GM19328 (cell line): Measurements from ENCODE around the gene EFCAB11.

Source experiments
- ATAC-seq: cut with Tn5 transposase; IDR thresholded peaks from one replicate; pipeline ENCODE4 v1.9.1; 2021; ENCODE audit warnings: mild to moderate bottlenecking, moderate library complexity; ENCODE audit not compliant: unreplicated experiment

Gene EFCAB11

DNA sequence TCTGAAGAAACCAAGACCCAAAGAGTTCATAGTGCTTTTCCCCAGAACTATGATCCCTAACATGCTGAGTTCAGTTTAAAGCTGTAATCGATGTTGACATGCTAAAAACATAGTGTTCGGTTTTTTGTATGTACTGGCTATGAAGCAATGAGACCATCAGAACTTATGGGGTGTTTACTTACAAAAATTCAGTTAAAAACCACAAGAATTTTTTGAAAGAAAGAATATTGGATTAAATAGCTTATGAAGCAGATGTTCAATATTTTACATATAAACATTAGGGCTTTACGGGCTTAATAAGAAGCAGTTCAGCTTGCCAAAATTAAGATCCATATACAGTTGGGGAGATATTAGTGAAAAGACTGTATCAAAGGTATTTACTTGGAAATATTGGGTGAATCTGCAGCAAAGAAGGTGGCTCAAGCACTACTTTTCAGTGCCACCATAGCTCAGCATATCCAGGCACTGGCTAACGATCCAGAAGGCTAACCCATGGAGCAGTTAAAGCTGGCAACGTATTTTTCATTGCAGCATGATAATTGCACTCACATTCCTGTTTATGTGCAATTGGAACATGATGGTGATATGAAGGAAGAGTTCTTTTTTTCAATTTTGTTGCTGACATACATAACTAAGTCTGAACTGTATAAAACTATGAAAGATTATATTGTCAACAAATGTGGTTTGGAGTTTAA, 125.9 kb downstream of the EFCAB11 start:
- no peak for ATAC-seq

GRCh38 chr14:89827265-89827664, 127.3 kb downstream of the EFCAB11 start:
- no peak for ATAC-seq

DNA sequence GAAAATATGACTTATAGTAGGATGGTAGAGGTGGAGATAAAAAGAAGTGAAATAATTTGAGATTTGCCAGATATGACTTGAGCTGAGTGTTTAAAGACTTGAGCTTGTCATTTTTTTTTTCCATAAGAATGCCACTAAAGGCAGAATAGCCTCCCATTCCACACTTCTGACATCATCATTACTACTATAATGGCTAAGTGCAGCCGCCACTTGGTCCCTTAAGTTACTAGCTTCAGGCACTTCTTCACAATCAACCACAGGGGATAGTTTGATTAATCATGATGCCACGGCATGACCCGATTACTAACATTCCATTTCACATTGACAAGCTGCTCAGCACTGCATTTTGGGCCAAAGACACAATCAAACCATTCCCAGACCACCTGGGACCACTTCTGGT, 127.9 kb downstream of the EFCAB11 start:
- ATAC-seq, result no peak

DNA sequence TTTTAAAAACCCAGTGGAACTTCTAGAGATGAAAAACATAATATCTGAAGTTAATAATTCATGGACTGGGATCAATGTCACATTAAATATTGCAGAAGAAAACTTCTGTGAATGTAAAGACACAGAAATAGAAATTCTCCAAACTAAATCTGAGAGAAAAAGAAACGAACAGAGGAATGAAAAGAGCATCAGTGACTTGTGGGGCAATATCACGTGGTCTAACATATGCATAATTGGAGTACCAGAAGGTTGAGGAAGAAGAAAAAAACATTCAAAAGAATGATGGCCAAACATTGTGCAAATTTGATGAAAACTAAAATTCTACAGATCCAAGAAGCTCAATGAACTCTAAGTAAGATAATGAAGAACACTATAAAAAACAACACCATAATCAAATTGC, 130.8 kb downstream of the EFCAB11 start:
- ATAC-seq, result no peak

DNA sequence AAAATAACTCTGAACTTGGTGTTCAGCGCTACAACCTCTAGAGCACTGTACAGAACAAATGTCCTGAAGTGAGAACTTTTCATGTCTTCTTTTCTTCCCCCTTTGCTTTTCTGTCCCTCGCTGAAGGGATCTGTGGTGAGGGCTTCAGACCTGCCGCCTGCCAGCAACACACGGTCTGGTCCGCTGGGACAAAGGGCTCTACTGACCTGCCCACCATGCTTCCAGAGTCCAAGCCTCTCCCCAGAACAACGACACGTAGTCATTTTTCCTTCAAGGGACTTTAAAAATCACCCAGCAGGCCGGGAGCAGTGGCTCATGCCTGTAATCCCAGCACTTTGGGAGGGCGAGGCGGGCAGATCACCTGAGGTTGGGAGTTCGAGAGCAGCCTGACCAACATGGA, 140.4 kb downstream of the EFCAB11 start:
- ATAC-seq, result no peak

DNA sequence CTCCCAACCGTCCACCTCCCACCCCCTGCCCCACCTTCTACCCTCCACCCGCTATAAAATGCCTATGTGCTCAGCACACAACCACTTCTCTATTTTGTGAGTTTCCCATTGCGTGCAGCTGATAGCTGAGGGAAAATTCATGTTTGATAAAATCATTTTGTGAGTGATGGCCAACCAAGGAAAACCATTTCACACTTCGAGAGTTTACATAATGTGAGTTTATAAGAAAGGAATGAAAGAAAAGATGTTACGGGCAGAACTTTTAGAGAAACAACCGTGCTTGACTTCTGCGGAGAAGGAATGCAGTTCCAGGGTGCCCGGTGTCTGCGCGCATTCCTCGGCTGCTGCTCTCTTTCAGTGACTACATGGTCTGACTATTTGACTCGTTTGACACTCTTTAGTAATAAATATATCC, 140.9 kb downstream of the EFCAB11 start:
- no peak for ATAC-seq

DNA sequence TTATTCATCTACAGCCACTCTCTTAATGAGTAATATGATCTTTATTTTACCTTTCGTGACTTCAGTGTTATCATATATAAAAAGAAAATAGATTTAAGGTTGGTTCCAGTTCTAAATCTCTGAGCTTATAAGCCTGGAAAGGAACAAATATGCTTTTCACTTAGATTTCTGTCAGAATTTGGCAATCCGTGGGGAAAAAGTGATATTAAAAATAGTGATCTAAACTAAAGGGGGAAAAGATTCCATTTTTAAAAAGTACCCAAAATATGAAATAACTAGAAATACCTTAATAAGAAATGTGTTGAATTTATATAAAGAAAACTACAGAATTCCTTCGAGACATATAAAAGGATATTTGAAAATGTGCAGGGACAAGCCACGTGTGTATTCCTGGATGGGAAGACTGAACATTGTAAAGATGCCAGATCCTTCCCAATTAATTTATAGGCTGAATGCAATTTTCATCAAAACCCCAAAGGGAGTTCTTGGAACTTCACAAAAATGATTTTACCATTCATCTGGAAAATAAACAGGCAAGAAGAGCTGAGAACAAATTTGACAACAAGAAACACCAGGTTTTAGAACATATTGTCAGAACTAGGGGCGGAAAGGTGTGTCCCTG, 142.5 kb downstream of the EFCAB11 start:
- ATAC-seq, result no peak

DNA sequence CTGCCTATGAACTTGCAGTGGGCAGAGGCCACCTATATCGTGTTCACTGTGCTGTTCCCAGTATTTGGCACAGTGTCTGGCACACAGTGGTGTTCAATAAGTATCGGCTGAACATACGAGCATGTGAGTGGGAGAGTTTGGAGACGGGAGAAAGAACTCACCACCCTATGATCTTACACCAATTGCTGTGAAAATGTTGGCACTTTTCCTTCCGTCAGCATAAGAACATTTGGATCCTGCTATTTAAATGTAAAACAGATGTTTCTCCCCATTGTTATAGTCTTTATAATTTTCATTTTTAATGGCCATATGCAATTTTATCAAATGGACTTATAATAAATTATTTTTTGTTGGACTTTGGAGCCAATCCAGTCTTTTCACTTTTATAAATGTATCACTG, 144.4 kb downstream of the EFCAB11 start:
- ATAC-seq, result no peak

GRCh38 chr14:89807892-89808291, 146.6 kb downstream of the EFCAB11 start:
- no peak for ATAC-seq

- ATAC-seq, result no peak
Observed at GRCh38 chr14:89807151-89807550, 147.4 kb downstream of the EFCAB11 start.

DNA sequence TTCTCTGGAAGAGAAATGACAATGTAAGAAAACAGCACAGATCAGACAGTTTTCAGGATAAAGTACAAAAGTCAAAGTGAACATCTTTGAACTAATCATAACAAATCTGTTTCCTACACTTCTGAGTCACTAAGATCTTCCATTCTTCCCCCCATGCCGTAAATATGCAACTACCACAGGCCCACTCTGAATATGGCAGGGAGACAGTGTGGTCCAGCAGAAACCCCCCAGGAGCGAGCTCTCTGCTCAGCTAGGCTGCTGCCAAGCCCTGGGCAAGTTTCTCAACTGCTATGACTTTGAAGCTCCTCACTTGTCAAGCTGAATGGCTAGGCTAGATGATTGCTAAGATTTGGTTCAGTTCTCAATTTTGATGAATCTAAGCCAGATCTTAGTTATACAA, 148.1 kb downstream of the EFCAB11 start:
- ATAC-seq, result no peak

DNA sequence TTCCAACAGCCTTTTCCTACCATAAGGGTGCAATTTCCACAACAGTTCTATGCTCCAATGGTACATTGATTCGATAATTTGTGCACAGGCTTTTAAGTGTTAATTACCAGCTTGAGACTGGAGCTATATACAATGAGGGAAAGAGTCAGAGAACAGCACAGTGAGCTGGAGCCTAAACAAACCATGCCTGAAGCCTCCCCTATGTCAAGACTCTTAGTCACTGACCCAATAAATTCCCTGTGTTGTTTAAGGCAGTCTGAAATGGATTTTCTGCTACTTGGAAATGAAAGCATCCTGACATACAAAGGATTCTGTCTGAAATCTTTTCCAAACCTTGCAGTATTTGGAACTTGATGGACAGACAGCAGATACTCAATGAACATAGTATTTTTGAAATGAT, 149.0 kb downstream of the EFCAB11 start:
- ATAC-seq, result no peak

DNA sequence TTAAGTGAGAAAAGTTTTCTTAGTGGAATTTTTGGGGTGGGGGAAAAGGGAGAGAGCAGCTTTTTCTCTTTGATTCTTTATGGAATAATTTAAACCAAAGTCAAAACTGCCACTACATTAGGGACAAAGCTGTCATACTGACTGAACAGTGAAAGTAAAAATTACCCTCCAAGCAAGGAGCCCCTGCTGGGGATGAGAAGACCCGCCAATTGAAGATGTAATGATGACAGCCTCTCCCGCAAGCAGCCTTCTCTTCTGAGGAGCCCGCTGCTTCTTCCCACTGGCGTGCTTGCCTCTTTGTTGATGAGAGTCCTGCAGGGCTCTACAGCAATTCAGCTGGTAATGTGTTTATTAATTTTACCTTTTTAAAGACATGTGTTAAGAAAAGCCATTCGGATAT, 151.0 kb downstream of the EFCAB11 start:
- no peak for ATAC-seq

- ATAC-seq, result no peak
Observed at GRCh38 chr14:89801136-89801535, 153.4 kb downstream of the EFCAB11 start.

GRCh38 chr14:89798212-89798773, 156.2 kb downstream of the EFCAB11 start:
- no peak for ATAC-seq

DNA sequence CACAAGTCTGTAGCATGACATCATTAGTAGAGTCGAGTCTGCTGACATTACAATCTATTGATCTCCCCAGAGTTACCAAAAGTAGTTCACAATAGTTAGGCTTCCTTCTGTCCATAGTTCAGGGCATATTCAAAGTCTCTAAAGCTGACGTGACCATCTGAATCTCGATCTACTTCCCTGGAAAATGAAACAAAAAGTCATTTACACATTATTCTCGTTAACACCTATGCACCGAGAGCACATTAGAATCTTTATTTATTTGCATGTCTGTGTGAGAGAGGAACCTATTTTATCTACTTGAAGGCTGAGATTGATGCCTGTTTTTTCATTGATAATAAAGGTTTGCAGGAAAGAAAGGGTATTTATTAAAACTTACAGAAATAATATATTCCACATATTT, 157.4 kb downstream of the EFCAB11 start:
- ATAC-seq, result no peak

DNA sequence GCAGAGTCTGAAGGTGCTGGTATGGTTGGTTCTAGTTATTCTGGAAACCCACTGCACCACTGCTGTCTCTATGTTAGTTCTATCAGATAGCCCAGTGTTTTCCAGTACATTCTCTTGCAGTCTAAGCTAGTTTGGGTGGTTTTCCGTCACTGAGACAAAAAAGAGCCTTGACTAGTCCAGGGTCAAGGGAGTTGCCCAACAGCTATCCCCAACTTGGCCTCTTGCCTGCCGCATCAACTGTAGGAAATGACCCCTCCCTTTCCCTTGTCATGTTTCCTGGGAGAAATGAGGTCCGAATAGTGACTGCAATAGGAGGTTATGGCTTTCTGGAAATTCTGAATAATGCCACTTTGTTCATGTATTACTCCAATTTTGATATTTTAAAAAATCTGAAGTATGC, 160.4 kb downstream of the EFCAB11 start:
- ATAC-seq, result no peak

GRCh38 chr14:89793367-89793716, 161.2 kb downstream of the EFCAB11 start:
- no peak for ATAC-seq

DNA sequence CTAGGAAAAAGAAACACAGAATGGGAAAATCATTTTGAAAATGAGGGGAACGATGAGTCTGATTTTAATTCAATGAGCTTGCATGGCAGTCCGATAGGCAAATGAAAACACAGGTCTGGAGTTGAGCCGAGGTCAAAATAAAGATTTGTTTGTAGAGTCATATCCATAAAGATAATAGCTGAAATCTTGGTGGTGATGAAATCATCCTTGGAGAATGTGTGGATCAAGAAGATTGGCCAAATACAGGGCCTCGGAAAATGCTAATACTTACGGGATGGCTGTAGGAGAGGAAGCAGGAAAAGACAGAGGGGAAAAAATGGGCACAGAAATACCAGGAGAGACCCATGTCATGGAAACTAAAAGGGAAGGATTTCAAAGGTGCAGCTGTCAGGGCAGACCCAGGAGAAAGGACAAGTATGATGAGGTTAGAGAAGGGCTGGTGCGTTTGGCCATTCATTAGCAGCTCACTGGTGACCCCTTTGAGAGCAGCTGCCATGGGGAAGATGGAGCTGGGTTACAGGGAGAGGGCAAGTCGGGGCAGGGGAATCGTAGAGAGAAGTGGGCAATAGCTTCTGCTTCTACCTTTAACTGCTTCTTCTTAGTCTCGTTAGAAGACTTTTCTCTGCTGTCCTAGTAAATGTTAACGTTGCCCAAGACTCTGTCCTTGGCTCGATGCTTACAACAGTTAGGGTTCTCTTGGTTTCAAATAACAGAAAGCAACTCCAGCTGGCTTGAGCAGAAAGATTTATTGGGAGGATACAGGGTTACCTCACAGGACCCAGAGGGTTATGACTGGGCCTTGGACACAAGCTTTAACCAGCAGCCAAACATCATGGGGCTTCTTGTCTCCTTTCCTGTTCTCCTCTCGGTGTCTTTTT, 161.8 kb downstream of the EFCAB11 start:
- ATAC-seq, result no peak

GRCh38 chr14:89787525-89787924, 167.0 kb downstream of the EFCAB11 start:
- no peak for ATAC-seq

- ATAC-seq, result no peak
Observed at GRCh38 chr14:89781046-89781445, 173.5 kb downstream of the EFCAB11 start.

GRCh38 chr14:89779707-89780106, 174.8 kb downstream of the EFCAB11 start:
- ATAC-seq, result no peak
